HG02852 (cell line): ENCODE measurements around the gene TPTE2.
"Not testable (repeated sequence)": the region's sequence is repeated elsewhere in the genome, so short reads cannot be mapped to it uniquely, and the experiment has no call there.

Experiments used
- ATAC-seq: cut with Tn5 transposase; IDR thresholded peaks from one replicate; pipeline ENCODE4 v1.9.1; 2021; ENCODE audit warnings: mild to moderate bottlenecking, moderate library complexity; ENCODE audit not compliant: unreplicated experiment

TPTE2 gene

DNA sequence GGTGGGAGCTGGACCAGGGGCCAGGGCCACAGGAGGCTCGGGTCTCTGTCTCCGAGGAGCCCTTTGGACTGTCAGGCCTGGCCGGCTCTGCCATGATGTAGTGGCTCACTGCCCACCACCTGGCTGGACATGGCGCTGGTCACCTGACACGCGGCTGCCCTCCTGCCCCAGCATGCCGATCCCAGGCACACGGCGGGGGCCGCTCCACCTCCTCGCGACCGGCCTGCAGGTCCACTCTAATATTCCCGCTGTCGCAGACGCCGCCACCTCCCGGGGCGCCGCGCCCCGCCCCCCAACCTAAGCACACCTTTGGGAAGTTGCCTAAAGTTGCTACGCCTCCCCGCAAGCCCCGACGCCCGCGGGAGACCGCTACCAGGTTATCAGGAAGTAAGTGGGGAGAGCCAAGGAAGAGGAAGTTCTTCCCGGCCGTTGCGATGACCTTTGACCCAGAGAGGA lies at the start of gene TPTE2:
Gene TPTE2, minus strand, starts transcription at position 406 of the 456 bp plus-strand sequence. CDS start 58,298 bp downstream, outside the sequence.
- not testable (repeated sequence) for ATAC-seq

DNA sequence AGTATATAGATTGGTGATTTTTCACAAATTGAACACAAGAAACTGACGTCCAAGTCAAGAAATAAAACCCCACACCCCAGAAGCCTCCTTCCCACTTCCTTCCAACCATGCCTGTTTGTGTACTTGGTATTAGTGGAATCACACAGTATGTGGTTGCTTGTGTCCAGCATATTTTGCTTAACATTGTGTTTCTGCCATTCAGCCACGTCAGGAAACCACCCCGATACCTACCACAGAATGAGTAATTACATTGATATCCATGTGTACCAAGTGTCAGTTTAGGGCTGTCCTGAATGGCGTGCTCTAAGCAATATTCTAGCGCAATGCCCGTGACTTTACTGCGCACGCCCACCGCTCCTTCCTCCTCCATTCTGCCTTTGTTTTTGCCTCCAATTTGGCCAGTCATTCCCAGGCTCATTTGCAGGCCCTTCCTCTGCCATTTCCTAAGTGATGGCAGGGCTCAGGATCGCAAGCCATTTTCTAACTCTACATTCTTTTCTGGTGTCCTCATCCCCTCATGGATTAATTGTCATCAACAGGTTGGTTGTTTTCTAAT lies 46.3 kb upstream of the TPTE2 start:
- no peak for ATAC-seq

GRCh38 chr13:19606737-19607136 lies 45.4 kb upstream of the TPTE2 start:
- ATAC-seq, result no peak

DNA sequence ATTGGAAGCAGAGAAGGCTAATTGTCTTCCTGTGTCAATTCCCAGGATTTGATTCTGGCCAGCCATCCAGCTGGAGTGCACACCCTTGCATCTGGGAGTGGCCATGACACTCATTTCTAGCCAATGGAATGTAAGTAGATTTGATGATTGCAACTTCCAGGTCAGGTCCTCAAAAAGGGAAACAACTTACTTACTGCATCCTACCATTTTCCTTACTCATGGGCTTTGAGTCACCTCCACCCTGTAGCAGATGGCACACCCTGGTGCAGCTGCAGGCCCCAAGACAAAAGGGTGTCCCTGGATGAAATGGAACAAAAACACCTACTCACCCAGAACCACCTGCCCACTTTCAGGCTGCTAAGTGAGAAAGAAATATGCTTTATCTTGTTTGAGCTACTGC lies 44.8 kb upstream of the TPTE2 start:
- ATAC-seq, result no peak

- no peak for ATAC-seq
Measured at GRCh38 chr13:19605161-19605955, 44.0 kb upstream of the TPTE2 start.

- ATAC-seq, result no peak
Measured at GRCh38 chr13:19604306-19604705, 43.0 kb upstream of the TPTE2 start.

DNA sequence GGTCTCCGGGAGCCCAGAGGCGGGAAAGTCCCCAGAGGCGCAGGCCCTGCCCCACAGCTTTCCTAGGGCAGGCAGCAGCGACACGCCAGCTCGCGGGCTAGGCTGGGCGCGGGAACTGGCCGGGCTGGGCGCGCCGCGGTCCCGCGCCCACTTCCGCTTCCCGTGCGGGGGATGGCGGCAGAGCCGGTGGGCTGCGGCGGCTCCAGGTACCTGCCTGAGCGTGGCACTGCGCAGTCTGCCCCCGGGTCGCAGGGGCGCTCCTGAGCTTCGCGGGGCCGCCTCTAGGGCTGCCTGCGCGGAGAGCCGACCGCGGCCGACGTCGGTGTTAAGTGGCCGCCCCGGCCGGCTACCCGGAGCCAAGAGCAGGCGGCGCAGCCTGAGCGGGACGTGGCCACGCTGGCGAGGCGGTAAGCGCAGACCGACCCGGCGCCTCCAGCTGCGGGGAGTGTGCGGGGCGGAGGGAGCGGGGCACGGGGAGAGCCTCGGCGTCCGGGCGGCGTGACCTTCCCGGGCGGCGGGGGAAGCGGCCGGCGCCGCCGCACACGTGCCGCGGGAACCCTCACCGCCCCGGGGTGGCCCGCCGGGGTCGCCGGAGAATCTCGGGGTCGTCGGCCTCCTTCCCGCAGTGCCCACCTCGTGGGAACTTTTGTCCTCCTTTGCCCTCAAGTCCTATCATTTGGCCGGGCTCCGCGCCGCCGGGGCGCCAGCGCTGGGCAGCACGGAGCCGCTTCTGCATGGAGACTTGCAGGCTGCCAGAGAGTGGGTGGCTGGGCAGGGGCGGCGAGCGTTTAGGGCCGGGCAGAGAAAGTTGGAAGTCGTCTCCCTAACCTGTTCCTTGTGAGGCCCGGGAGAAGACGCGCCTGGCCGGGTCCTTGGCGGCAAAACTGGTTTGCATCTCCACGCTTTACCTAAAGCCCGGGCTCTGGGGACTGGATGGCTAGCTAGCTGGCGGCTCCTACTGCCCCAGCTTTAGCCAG lies 40.7 kb upstream of the TPTE2 start:
- ATAC-seq, result peak; percentile 85

DNA sequence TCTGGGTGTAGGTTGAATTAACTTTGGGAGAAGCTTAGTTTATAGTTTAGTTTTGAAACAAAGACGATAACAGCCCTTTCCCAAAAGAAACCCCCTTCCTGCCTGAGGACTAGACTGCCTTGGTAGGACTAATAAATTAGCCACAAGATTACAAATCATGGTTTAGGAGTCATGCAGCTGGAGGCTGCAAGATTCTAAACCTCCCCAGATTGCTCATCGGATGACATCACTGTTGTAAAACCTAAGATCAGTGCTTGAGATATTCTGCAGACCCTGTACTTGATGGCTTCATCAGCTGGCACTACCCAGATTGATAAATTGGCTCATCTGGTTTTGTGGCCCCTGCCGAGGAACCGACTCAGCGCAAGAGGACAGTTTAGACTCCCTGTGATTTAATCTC lies 36.2 kb upstream of the TPTE2 start:
- no peak for ATAC-seq

DNA sequence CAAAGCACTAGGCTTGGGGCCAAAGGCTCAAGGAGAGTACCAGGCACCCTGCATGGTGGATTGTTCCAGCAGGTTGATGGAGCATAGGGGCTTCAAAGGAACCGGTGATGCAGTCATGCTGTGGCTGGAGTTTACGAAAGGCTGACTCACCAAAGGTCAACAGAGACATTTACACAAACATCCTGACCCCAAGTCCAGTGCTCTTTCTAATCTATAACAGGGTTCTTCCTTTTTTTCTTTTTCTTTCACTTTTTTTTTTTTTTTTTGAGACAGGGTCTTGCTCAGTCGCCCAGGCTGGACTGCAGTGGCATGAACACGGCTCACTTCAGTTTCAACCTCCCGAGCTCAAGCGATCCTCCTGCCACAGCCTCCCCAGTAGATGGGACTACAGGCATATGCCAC lies 35.6 kb upstream of the TPTE2 start:
- ATAC-seq, result no peak

GRCh38 chr13:19596086-19596485 lies 34.8 kb upstream of the TPTE2 start:
- no peak for ATAC-seq

DNA sequence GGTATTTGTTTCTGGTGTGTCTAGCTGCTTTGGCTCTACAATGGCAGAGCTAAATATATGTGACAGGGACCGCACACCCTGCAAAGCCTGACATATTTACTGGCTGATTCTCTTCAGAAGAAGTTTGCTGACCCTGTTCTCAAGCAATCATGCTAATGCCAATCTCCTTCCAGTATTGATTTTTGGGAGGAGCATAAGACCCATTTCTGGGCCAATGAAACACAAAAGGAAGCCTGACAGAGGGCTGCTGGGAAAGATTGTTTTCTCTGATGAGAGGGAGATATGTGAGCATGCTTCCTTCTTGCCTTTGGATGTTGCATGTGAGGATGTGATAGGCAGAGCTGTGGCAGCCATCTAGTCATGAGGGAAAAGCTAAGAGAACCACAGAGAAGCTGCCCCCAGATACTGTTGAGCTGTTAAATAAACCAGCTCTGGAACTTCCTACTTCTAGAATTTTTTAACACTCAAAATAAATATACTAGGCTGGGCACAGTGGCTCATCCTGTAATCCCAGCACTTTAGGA lies 31.4 kb upstream of the TPTE2 start:
- ATAC-seq, result no peak

DNA sequence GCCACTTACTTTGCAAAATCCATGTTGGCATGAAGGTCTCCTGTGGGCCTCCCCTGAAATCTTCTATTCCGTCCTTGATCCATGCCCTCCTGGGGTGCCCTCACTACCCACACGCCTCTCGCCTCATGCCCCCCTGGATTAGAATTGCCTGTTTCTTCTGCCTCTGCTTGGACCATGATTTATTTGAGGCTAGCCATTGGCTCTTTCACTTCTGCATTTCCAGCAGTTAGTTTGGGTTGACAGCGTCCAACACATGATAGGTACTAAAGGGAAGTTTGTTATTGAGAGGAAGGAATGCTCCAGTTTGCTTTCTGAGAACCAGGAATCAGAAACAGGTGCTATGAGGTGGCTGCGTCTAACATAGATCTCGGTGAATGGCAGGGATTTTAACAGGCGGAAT lies 30.5 kb upstream of the TPTE2 start:
- no peak for ATAC-seq

DNA sequence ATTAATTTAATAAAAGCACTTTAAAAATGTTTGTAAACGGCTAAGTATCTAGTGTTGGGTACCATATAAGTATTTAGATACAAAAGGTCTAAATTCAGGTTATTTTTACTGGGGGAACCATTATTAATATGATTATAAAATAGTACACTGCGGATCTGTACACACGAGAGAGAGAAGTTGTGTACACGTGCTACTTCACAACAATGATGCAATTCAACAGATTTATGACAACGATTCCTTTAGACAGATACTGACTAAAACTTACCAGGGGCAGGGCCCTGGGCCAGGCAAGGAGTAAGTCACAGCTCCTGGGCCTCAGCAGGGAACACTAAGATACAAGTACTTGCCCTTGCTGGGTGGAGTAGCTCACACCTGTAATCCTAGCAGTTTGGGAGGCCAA lies 29.1 kb upstream of the TPTE2 start:
- no peak for ATAC-seq

DNA sequence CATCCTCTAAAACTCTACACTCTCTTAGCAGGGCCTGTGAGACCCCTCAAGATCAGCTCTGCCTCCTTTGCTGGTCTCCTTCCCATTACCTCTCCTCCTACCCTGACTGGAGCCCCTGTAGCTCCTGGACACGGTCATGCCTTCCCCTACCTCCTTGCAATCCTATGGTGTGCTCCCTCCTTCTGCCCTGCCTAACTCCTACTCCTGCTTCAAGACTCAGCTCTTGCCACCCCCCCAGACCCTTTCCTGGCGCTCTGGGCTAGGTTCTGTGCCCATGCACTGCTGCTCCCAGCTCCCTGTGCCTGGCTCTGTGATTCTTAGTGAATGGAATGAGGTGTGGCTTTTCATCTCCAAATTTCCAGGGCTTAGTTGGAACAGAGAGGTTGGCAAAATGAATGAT lies 28.0 kb upstream of the TPTE2 start:
- no peak for ATAC-seq

DNA sequence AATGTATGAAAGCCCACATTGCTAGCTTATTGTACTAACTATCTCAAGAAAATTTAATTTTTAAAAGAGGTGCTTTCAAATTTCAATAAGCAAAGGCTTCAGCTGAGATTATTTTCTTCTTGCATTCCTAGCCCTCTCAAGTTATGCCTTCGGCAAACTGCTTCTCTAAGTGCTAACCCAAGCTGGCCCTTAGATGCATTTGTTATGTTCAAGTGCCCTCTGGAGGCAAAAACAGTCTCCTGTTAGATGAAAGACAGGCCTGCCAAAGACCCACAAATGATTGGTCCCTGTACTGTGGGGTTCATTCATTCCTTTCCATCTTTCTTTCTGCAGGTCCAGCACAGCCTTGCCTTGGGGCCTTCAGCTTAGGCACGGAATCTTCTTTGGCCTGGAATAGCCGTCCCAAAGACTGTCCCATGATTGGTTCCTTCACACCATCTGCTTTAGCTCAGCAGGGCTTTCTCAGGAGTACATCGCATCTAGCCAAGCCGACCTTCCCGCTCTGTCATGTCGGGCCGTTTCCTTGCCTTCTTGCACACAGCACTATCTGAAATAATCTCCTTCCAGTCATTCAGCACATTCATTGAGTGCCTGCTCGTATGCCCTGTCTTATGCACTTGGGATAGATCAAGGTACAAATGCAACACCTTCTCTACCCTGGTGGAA lies 26.4 kb upstream of the TPTE2 start:
- ATAC-seq, result peak; percentile 75

DNA sequence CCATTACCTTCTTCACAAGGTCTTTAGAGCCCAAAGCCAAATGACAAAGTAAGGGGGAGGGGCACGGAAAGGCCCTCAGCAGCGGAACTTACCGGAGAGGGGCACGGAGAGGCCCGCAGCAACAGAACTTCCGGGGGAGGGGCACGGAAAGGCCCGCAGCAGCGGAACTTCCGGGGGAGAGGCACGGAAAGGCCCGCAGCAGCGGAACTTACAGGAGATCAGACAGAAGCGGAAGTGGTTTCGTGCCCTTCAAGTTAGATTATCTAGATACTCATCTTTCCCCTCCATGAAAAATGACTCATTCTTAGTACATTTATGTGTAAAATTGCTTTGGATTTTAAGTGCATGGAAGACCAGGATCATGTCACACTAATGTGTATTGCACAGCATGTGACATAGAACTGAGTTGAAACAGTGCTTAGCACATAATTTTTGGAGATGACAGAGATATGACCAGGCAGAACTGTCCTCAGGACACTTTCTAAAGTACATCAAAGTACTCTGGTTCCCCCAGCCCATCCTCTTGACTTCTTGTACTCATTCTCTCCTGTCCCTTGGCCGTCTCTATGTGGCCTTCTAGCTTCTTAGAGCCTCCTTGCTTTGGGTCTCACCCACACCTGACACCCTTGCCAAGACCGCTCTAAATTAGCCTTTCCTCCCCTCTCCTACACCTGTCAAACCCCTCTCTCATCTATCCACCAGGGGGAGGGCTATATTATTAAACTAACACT lies 25.7 kb upstream of the TPTE2 start:
- ATAC-seq, result peak; percentile 81

DNA sequence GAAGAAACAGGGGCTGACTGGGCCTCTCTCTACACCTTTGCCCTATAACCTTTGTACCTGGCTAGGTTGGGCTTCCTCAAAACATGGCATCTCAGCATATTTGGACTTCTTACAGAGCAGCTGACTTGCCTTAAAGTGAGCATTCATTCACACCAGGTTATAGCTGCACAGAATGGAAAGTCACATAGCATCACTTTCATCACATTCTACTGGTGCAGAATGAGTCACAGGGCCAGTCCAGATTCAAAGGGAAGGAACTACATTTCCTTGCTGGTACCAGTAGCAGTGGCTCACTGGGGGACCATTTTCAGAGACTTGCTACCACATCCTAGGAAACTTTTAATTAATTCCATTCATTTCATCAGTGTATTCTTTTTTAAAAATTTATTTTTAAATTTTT lies 20.3 kb upstream of the TPTE2 start:
- ATAC-seq, result peak; percentile 69

GRCh38 chr13:19575230-19575629 lies 13.9 kb upstream of the TPTE2 start:
- no peak for ATAC-seq

DNA sequence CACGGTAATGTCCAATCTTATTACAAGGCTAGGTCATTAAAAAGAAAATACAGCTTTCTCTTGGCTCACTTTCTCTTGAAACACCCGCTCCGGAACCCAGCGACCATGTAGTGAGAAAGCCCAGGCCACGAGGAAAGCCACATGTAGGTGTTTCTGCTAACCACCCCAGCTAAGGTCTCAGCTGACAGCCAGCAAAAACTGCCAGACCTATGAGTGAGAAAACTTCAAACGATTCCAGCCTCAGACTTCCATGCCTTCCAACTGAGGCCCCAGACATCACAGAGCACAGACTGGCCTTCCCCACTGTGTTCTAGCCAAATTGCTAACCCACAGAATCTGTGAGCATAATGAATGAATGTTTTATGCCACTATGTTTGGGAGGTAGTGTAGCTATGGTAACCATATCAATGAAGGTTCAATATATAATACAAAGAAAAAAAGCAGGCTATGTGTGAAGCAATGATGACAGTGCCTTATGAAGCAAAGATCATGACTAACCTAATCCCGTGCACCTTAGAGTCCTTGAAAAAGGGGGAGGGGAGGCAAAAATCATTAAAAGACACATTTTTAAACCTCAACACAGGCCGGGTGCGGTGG lies 11.9 kb upstream of the TPTE2 start:
- ATAC-seq, result peak; percentile 61

GRCh38 chr13:19572280-19572679 lies 10.9 kb upstream of the TPTE2 start:
- no peak for ATAC-seq
